ENCODE data around the gene NPIPA2.
"Not testable (repeated sequence)": the region's sequence is repeated elsewhere in the genome, so short reads cannot be mapped to it uniquely, and the experiment has no call there.

Gene NPIPA2

DNA sequence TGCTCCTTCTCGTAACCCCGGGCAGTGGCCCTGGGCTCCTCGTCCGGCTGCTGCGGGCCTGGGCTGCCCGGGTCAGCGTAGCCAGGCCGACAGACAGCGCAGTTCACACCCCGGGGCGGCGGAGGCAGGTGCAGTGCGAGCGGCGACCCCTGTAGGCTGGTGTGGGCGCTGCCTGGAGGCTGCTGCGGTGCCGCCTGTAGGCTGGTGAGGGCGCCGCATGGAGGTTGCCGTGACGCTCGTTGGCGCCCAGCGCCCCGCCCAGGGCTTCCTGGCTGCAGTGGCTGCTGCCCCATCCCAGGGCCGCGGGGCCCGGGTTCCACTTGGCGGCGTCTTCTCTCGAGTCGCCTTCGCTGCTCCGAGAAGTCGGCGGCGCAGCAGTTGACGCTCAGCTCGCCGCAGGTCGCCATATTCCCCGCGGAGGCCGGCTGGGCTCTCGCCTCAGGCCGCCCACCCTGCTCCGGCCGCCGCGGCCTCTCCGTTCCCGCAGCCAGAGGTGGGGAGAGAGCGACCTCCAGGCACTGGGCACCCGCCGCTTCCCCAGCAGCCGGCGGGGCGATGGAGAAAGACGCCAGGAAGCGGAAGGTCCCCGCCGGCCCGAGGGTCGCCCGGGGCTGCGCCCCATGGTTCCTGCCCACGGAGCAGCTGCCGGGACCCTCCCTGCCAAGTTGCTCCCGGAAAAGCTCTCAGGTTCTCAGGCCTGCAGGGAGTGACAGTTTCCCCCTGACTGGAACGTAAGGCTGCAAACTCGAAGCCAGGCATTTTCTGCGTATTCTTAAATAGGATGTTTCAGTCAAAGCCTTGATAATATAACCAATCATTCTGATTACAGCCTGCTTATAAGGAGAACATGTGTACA, at the start of gene NPIPA2:
Gene NPIPA2, plus strand, starts transcription at position 261 of the 856 bp plus-strand sequence. CDS start 5,533 bp downstream, outside the sequence.
- DNase-seq: not testable (repeated sequence)

GRCh38 chr16:14694129-14694528, 48.2 kb upstream of the NPIPA2 start, which contains the start of gene PLA2G10:
PLA2G10 (minus strand) TSS chr16:14694308; CDS start chr16:14694229, 79 bp downstream.
- DNase-seq: not testable (repeated sequence)

DNA sequence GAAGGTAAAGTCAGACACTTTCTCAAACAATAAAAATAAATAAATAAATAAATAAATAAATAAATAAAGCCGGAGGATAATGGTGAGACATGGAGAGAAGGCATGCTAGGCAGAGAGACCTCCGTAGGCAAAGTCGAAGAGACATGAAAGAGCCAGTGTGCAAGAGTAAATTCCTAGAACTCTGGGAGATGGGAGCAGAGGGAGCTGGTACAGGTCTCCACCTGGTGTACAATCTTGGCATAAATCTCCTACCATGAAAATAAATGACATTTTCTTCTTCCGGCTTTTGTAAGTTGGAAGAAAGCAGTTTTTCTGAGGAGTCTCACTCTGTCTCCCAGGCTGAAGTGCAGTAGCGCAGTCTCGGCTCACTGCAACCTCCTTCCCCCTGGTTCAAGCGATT, 40.5 kb upstream of the NPIPA2 start:
- DNase-seq: not testable (repeated sequence)

DNA sequence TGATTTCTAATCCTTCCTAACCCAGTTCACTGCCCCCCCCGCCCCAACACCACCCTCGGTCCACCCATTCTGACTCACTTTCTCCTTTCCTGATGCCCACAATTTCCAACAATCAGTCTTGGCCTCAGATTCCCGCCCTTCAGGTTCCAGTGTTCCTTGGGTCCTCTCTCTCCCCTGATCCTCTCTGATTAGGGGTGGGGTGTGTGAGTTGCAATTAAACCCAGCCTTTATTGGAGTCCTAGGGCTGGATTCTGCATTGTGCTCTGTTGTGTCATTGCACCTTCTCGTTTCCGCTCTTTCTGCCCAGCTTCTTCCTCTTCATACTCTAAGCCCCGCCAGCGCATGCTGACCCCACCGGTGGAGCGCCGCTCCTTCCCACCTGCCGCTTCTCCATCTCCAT, 39.7 kb upstream of the NPIPA2 start:
- not testable (repeated sequence) for DNase-seq

- not testable (repeated sequence) for DNase-seq
Measured at GRCh38 chr16:14703156-14704011, 38.9 kb upstream of the NPIPA2 start, which contains the start of gene NPIPA3. NPIPA3 (plus strand) TSS chr16:14703411; CDS start chr16:14708944, 5,533 bp downstream.

- not testable (repeated sequence) for DNase-seq
Measured at GRCh38 chr16:14733233-14733632, 9.1 kb upstream of the NPIPA2 start.

DNA sequence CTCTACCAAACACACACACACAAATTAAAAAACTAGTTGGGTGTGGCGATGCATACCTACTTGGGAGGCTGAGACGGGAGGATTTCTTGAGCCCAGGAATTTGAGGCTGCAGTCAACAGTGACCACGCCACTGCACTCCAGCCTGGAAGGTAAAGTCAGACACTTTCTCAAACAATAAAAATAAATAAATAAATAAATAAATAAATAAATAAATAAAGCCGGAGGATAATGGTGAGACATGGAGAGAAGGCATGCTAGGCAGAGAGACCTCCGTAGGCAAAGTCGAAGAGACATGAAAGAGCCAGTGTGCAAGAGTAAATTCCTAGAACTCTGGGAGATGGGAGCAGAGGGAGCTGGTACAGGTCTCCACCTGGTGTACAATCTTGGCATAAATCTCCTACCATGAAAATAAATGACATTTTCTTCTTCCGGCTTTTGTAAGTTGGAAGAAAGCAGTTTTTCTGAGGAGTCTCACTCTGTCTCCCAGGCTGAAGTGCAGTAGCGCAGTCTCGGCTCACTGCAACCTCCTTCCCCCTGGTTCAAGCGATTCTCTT, 1.4 kb upstream of the NPIPA2 start:
- DNase-seq: not testable (repeated sequence)

GRCh38 chr16:14741794-14742193, 539 bp upstream of the NPIPA2 start:
- DNase-seq: not testable (repeated sequence)

GRCh38 chr16:14773654-14774053, 31.3 kb downstream of the NPIPA2 start:
- DNase-seq: not testable (repeated sequence)

DNA sequence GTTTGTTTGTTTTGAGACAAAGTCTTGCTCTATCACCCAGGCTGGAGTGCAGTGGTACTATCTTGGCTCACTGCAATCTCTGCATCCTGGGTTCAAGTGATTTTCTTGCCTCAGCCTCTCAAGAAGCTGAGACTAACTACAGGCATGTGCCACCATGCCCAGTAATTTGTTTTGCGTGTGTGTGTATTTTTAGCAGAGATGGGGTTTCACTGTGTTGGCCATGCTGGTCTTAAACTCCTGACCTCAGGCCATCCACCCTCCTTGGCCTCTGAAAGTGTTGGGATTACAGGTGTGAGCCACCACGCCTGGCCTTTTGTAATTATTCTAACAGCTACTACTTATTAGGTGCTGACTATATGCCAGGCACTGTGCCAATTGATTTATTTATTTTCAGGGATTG, 33.3 kb downstream of the NPIPA2 start:
- DNase-seq: not testable (repeated sequence)

DNA sequence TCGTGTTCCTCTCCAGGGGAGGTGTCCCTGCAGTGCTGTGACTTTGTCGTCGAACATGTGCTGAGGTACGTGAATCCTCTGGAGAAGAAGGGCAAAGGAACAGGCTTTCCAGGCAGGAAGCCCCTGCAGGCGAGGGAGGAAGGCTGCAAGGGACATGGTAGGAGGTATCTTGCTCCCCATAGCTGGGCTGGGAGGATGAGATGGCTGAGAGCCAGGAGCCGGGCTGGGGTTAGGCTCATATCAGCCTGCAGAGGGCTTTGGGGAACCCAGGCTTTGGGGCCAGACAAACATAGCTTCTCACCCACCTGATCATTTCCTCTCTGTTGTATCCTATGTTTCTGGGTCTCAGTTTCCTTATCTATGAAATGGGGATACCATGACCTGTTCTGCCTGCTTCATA, 34.4 kb downstream of the NPIPA2 start:
- not testable (repeated sequence) for DNase-seq

DNA sequence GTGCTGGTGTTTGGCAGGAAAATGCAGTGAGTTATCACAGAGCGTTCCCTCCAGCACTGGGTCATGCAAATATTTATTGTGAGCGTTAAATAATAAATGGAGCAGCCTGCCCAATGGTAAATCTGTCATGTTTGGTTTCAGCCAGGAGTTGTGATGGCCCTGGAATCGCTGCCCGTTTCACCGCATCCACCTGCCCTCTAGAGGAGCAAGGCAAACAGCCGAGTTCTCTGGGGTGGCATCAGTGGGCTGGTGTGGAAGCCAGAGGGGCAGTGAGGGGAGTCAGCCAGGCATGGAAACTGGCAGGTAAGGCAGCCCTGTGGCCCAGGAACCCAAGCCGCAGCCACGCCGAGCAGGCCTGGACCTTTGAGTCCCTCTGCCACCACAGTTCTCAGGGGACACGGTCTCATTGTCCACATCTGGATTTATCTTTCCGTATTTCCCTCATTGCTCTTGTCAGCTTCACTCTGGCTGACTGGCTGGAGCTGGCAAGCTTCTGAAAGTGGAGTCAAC, 37.1 kb downstream of the NPIPA2 start:
- DNase-seq: not testable (repeated sequence)

DNA sequence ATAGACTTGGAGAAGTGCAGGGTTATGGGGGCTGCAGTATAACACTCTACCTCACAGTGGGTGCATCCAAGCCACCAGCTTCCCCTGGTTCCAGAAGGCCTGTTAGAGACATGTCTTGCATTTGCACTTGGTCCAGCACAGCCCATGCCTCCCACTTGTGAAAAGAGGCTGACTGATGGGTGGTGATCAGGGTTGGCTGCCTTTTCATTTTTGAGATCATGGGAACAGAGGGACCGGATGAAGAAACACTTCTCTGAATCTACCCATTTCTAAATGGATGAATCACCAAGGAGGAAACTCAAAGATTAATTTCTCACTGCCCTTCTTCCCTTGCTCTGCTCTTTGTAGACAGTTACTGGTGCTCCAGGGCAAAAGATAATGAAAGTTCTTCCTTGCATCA, 43.8 kb downstream of the NPIPA2 start:
- DNase-seq: not testable (repeated sequence)

- not testable (repeated sequence) for DNase-seq
Measured at GRCh38 chr16:14789577-14789976, 47.2 kb downstream of the NPIPA2 start.

DNA sequence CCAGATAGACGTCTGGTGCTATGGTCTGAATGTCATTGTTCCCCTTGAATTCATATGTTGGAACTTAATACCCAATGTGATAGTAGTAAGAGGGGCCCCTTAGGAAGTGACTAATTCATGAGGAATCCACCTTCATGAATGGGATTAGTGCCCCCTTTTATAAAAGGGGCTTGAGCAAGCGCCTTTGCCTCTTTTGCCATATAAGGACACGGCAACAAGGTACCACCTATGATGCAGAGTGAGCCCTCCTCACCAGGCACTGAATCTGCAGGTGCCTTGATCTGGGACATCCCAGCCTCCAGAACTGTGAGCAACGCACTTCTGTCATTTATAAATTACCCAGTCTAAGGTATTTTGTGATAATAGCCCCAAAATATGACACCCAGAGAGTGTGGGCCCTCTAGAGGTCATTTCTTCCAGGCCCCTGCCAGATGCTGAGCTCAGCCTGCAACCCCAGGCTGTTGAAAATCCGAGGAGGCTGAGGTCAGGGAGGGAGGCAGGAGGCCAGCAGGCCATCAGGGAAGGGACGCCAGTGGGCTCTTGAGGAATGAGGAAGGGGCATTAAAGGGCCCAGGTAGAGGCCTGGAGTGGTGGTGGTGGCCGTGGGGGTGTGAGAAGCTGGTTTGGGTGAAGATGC, 48.1 kb downstream of the NPIPA2 start:
- not testable (repeated sequence) for DNase-seq

DNA sequence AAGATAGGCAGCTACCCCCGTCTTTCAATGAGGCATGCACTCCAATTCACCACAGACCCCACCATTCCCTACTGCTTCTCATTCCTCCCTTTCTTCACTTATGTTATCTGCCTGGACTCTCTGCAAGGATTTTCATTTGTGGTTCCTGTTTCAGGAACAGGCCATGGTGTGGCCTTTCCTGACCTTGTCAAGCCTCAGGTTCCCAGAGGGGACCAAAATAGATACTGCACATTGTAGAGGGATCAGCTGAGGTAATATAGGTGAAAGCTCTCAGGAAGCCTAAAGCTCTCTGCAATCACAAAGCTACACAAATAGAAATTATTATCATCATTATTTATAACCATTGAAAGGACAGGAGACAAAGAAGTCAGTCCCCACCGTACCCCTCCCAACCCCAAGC, 50.6 kb downstream of the NPIPA2 start:
- not testable (repeated sequence) for DNase-seq

GRCh38 chr16:14797558-14797957, 55.2 kb downstream of the NPIPA2 start:
- not testable (repeated sequence) for DNase-seq

DNA sequence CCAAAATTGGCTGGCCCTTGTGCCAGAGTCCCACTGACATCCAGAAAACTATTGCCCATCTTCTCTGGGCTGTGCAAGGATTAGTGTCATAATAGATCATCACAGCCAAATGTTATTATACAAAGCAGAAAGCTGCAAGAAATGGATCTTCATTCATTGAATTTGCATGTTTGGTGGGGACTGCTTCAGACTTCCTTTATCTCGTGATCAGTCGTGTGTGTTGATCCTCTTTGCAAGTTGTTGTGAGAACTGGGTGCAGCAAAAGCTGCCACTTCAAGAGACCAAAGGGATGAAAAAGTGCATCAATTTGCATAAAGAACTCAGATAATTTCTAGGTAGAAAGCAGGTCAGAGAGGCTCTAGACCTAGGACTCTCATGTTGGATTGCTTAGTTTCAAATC, 61.2 kb downstream of the NPIPA2 start:
- not testable (repeated sequence) for DNase-seq

DNA sequence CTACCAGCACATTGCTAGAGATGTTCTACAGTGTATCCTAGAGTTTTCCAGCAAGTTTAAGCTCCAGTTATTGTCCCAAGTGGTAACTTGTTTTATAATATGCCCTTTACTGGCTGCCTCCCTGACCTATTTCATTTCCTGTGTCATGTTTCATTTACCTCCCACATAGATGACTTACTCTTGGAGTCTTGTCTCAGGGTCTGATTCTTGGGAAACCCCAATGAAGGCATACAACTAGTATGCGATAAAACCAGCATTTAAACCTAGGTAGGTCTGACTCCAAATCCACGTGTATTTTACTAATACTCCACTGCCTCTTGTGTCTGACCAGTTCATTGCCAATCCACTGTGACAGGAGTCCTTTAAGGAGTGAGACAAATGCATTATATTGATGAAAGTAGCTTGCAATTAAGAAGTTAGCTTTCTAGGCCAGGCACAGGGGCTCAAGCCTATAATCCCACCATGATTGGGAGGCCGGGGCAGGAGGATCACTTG, 64.9 kb downstream of the NPIPA2 start:
- DNase-seq: not testable (repeated sequence)

- DNase-seq: not testable (repeated sequence)
Measured at GRCh38 chr16:14813890-14814289, 71.6 kb downstream of the NPIPA2 start.

Measured in NCI-H2081 (cell line).